GM19455 (cell line): ENCODE results near the gene HOXB8.

Source experiments
- ATAC-seq: cut with Tn5 transposase; IDR thresholded peaks from one replicate; pipeline ENCODE4 v1.9.1; 2021; ENCODE audit not compliant: unreplicated experiment

HOXB8 gene

GRCh38 chr17:48615047-48615962 is at the start of gene HOXB8:
Gene HOXB8 (minus strand): TSS chr17:48615292. CDS start chr17:48614704, 588 bp downstream.
- no peak for ATAC-seq

GRCh38 chr17:48663134-48663924 is 48.2 kb upstream of the HOXB8 start:
- no peak for ATAC-seq

GRCh38 chr17:48655913-48656312 is 40.8 kb upstream of the HOXB8 start:
- ATAC-seq = no peak

- ATAC-seq = no peak
Measured at GRCh38 chr17:48649741-48650140, 34.6 kb upstream of the HOXB8 start.

GRCh38 chr17:48647963-48648245 is 32.8 kb upstream of the HOXB8 start:
- no peak for ATAC-seq

- no peak for ATAC-seq
Measured at GRCh38 chr17:48647103-48647962, 32.2 kb upstream of the HOXB8 start.

GRCh38 chr17:48646183-48647102 is 31.4 kb upstream of the HOXB8 start:
- ATAC-seq = no peak

- ATAC-seq = no peak
Measured at GRCh38 chr17:48645639-48646182, 30.6 kb upstream of the HOXB8 start.

- ATAC-seq = no peak
Measured at GRCh38 chr17:48644910-48645557, 29.9 kb upstream of the HOXB8 start.

GRCh38 chr17:48644159-48644558 is 29.1 kb upstream of the HOXB8 start:
- no peak for ATAC-seq

- ATAC-seq = no peak
Measured at GRCh38 chr17:48643697-48644012, 28.6 kb upstream of the HOXB8 start.

GRCh38 chr17:48642843-48643696 is 28.0 kb upstream of the HOXB8 start:
- no peak for ATAC-seq

GRCh38 chr17:48642059-48642842 is 27.2 kb upstream of the HOXB8 start:
- ATAC-seq = no peak

- no peak for ATAC-seq
Measured at GRCh38 chr17:48641541-48642058, 26.5 kb upstream of the HOXB8 start.

GRCh38 chr17:48640858-48641180 is 25.7 kb upstream of the HOXB8 start:
- no peak for ATAC-seq

GRCh38 chr17:48639982-48640857 is 25.1 kb upstream of the HOXB8 start:
- ATAC-seq = no peak

- ATAC-seq = no peak
Measured at GRCh38 chr17:48639136-48639535, 24.0 kb upstream of the HOXB8 start.
